ENCODE measurements around the gene CCDC27. TPM values are rescaled to one million over a fixed set of nuclear protein-coding genes. Genes with fewer than 3 reads are reported as not detected.

CCDC27 gene
- polyA plus RNA-seq, 1 experiment: not detected

GRCh38 chr1:3743826-3744225, 8.4 kb upstream of the CCDC27 start:
- H3K4me3 ChIP-seq (ENCODE audit: low read depth, low read length): no peak overlapping the region
- H3K9me3 ChIP-seq (ENCODE audit: control insufficient read depth, insufficient read depth, low read length): no peaks in the 10 kb centered on the region; the same call in 1 of the 2 replicates
- ChIA-PET POLR2A (no interaction called here), CTCF (no interaction called here)
- no peak for TF ChIP-seq CTCF (IDR thresholded peaks at IDR 0.05; ENCODE audit: low read depth, low read length)
- no peak for DNase-seq (ENCODE audit: low read depth, low spot score)
- H3K27me3 ChIP-seq (ENCODE audit: control insufficient read depth, insufficient read depth, low read length): peaks cover 17% of the 10 kb centered on the region
- no peak overlapping the region for H3K27ac ChIP-seq (ENCODE audit: low read depth, low read length)

- Histone ChIP-seq H3K27ac (ENCODE audit: low read depth, low read length) (no peak overlapping the region), H3K4me3 (ENCODE audit: low read depth, low read length) (no peak overlapping the region), H3K27me3 (ENCODE audit: control insufficient read depth, insufficient read depth, low read length) (peaks cover 22% of the 10 kb centered on the region), H3K9me3 (ENCODE audit: control insufficient read depth, insufficient read depth, low read length) (no peaks in the 10 kb centered on the region; the same call in 1 of the 2 replicates)
- TF ChIP-seq CTCF (IDR thresholded peaks at IDR 0.05; ENCODE audit: low read depth, low read length): no peak
- ChIA-PET CTCF (no interaction called here), POLR2A (no interaction called here)
- DNase-seq (ENCODE audit: low read depth, low spot score): no peak
Measured at GRCh38 chr1:3744646-3745045, 7.6 kb upstream of the CCDC27 start.

GRCh38 chr1:3745071-3745470, 7.2 kb upstream of the CCDC27 start:
- no peak for TF ChIP-seq CTCF (IDR thresholded peaks at IDR 0.05; ENCODE audit: low read depth, low read length)
- Histone ChIP-seq H3K27me3 (ENCODE audit: control insufficient read depth, insufficient read depth, low read length) (peaks cover 22% of the 10 kb centered on the region), H3K27ac (ENCODE audit: low read depth, low read length) (no peak overlapping the region), H3K9me3 (ENCODE audit: control insufficient read depth, insufficient read depth, low read length) (no peaks in the 10 kb centered on the region; the same call in 1 of the 2 replicates), H3K4me3 (ENCODE audit: low read depth, low read length) (no peak overlapping the region)
- ChIA-PET CTCF (no interaction called here), POLR2A (no interaction called here)
- DNase-seq (ENCODE audit: low read depth, low spot score): no peak

GRCh38 chr1:3745590-3746381, 6.5 kb upstream of the CCDC27 start:
- ChIA-PET CTCF (no interaction called here), POLR2A (no interaction called here)
- DNase-seq (ENCODE audit: low read depth, low spot score): no peak
- Histone ChIP-seq H3K27ac (ENCODE audit: low read depth, low read length) (no peak overlapping the region), H3K9me3 (ENCODE audit: control insufficient read depth, insufficient read depth, low read length) (no peaks in the 10 kb centered on the region; the same call in 1 of the 2 replicates), H3K27me3 (ENCODE audit: control insufficient read depth, insufficient read depth, low read length) (peaks cover 22% of the 10 kb centered on the region), H3K4me3 (ENCODE audit: low read depth, low read length) (no peak overlapping the region)
- no peak for TF ChIP-seq CTCF (IDR thresholded peaks at IDR 0.05; ENCODE audit: low read depth, low read length)

GRCh38 chr1:3746389-3746829, 5.8 kb upstream of the CCDC27 start:
- ChIA-PET POLR2A (no interaction called here), CTCF (no interaction called here)
- no peaks in the 10 kb centered on the region; the same call in 1 of the 2 replicates for H3K9me3 ChIP-seq (ENCODE audit: control insufficient read depth, insufficient read depth, low read length)
- no peak overlapping the region for H3K27ac ChIP-seq (ENCODE audit: low read depth, low read length)
- DNase-seq (ENCODE audit: low read depth, low spot score): no peak
- no peak for TF ChIP-seq CTCF (IDR thresholded peaks at IDR 0.05; ENCODE audit: low read depth, low read length)
- H3K27me3 ChIP-seq (ENCODE audit: control insufficient read depth, insufficient read depth, low read length): peaks cover 22% of the 10 kb centered on the region
- peak overlapping the region; percentile 59 for H3K4me3 ChIP-seq (ENCODE audit: low read depth, low read length)
